NB4 (cell line): ENCODE results near the gene SND1.

Source experiments
- MAX ChIP-seq: IDR thresholded peaks from 2 replicates; pipeline ENCODE4 v1.6.1; 2011; ENCODE audit warnings: low read depth, low read length
- TF ChIP-seq, protein P1 (sequence below): IDR thresholded peaks from one replicate; pipeline ENCODE4 v1.5.1; 2012; ENCODE audit warnings: low read depth, low read length

- no peak for TF ChIP-seq MAX
- TF ChIP-seq, protein P1, sequence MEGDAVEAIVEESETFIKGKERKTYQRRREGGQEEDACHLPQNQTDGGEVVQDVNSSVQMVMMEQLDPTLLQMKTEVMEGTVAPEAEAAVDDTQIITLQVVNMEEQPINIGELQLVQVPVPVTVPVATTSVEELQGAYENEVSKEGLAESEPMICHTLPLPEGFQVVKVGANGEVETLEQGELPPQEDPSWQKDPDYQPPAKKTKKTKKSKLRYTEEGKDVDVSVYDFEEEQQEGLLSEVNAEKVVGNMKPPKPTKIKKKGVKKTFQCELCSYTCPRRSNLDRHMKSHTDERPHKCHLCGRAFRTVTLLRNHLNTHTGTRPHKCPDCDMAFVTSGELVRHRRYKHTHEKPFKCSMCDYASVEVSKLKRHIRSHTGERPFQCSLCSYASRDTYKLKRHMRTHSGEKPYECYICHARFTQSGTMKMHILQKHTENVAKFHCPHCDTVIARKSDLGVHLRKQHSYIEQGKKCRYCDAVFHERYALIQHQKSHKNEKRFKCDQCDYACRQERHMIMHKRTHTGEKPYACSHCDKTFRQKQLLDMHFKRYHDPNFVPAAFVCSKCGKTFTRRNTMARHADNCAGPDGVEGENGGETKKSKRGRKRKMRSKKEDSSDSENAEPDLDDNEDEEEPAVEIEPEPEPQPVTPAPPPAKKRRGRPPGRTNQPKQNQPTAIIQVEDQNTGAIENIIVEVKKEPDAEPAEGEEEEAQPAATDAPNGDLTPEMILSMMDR, result no peak
Observed at GRCh38 chr7:127758105-127758504, 106.1 kb downstream of the SND1 start.
